HepG2 (cell line): Measurements from ENCODE around the gene BACH2.

Experiments used
- KLF13 ChIP-seq: sonication (generic); formaldehyde crosslinking; IDR thresholded peaks from 2 replicates; pipeline ENCODE4 v1.4.0; 2020; ENCODE audit warnings: mild to moderate bottlenecking, missing genetic modification reagents
- POLR2A ChIP-seq, 2 experiments: IDR thresholded peaks; 2 replicates each; pipeline ENCODE4 v1.6.1; 2011; ENCODE audit warnings: low read depth in 2 of 2, low read length in 2 of 2, mild to moderate bottlenecking in 1 of 2, moderate library complexity in 1 of 2; ENCODE audit not compliant: insufficient read depth in 1 of 2
- TF ChIP-seq, protein P1 (sequence below): sonication (generic); formaldehyde crosslinking; IDR thresholded peaks from 2 replicates; pipeline ENCODE4 v1.5.0; 2020; ENCODE audit warnings: mild to moderate bottlenecking, missing genetic modification reagents, moderate library complexity

DNA sequence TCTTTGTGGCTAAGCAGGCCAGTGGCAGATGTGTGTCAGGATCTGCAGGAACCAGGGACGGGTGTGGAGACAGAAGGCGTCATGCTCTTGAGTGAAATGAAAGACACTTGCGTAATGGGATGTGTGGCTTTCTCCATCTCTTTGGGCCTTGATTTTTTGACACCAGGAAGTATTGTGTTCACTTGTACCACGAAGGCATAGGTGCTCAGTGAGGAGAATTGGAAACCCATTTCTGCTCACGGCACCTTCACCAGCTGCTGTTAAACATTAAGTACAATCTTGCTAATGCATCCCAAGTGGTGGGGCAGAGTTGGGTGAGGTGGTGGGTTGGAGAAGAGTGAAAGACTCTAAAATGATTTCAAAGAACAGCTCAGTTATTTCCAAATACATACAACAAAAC is 372.4 kb downstream of the BACH2 start:
- TF ChIP-seq KLF13 (CRISPR knock-in tag) (no peak), POLR2A (IDR thresholded peaks at IDR 0.05; ENCODE audit: insufficient read depth in 1 of 2, low read depth in 2 of 2, low read length in 2 of 2) (no peak)
- TF ChIP-seq, protein P1, sequence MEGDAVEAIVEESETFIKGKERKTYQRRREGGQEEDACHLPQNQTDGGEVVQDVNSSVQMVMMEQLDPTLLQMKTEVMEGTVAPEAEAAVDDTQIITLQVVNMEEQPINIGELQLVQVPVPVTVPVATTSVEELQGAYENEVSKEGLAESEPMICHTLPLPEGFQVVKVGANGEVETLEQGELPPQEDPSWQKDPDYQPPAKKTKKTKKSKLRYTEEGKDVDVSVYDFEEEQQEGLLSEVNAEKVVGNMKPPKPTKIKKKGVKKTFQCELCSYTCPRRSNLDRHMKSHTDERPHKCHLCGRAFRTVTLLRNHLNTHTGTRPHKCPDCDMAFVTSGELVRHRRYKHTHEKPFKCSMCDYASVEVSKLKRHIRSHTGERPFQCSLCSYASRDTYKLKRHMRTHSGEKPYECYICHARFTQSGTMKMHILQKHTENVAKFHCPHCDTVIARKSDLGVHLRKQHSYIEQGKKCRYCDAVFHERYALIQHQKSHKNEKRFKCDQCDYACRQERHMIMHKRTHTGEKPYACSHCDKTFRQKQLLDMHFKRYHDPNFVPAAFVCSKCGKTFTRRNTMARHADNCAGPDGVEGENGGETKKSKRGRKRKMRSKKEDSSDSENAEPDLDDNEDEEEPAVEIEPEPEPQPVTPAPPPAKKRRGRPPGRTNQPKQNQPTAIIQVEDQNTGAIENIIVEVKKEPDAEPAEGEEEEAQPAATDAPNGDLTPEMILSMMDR (CRISPR knock-in tag) = no peak
